CD1c-positive myeloid dendritic cell (primary cell): ENCODE data around the gene AFAP1.

Source experiments
- DNase-seq: peaks from one replicate; pipeline ENCODE4 v3.0.0-alpha.2; 2016; ENCODE audit errors: extremely low spot score

Gene AFAP1

GRCh38 chr4:7805533-7806337 lies 133.9 kb downstream of the AFAP1 start:
- no peak for DNase-seq

- no peak for DNase-seq
These were observed 134.8 kb downstream of the AFAP1 start for GRCh38 chr4:7804756-7805385.

GRCh38 chr4:7803992-7804755 lies 135.5 kb downstream of the AFAP1 start:
- peak; percentile 78 for DNase-seq

- no peak for DNase-seq
These were observed 136.3 kb downstream of the AFAP1 start for GRCh38 chr4:7803371-7803770.

- DNase-seq, result peak; percentile 81
These were observed 137.5 kb downstream of the AFAP1 start for GRCh38 chr4:7802093-7802726.

GRCh38 chr4:7801641-7802040 lies 138.0 kb downstream of the AFAP1 start:
- DNase-seq, result no peak

GRCh38 chr4:7801001-7801400 lies 138.7 kb downstream of the AFAP1 start:
- no peak for DNase-seq

- DNase-seq, result no peak
These were observed 139.3 kb downstream of the AFAP1 start for GRCh38 chr4:7800410-7800809.

GRCh38 chr4:7799736-7800135 lies 139.9 kb downstream of the AFAP1 start:
- no peak for DNase-seq

- DNase-seq, result no peak
These were observed 140.4 kb downstream of the AFAP1 start for GRCh38 chr4:7799306-7799705.

- DNase-seq, result peak; percentile 18
These were observed 141.3 kb downstream of the AFAP1 start for GRCh38 chr4:7798178-7798995.

GRCh38 chr4:7797330-7797729 lies 142.3 kb downstream of the AFAP1 start:
- DNase-seq, result no peak

- DNase-seq, result no peak
These were observed 143.7 kb downstream of the AFAP1 start for GRCh38 chr4:7795983-7796382.

GRCh38 chr4:7793186-7793585 lies 146.5 kb downstream of the AFAP1 start:
- DNase-seq, result no peak

GRCh38 chr4:7792616-7793015 lies 147.0 kb downstream of the AFAP1 start:
- DNase-seq, result no peak

GRCh38 chr4:7790999-7791398 lies 148.7 kb downstream of the AFAP1 start:
- DNase-seq, result no peak

- DNase-seq, result no peak
These were observed 149.6 kb downstream of the AFAP1 start for GRCh38 chr4:7790023-7790422.

- no peak for DNase-seq
These were observed 150.8 kb downstream of the AFAP1 start for GRCh38 chr4:7788694-7789425.

- DNase-seq, result no peak
These were observed 151.5 kb downstream of the AFAP1 start for GRCh38 chr4:7788193-7788592.

- DNase-seq, result no peak
These were observed 151.9 kb downstream of the AFAP1 start for GRCh38 chr4:7787681-7788141.

- DNase-seq, result no peak
These were observed 152.6 kb downstream of the AFAP1 start for GRCh38 chr4:7787067-7787466.
